ENCODE data around the gene LRRFIP1.

- TF ChIP-seq POLR2A (IDR thresholded peaks at IDR 0.05; ENCODE audit: low read depth, low read length), result no peak
- no peak for TF ChIP-seq POLR2AphosphoS5 (IDR thresholded peaks at IDR 0.05; ENCODE audit: low read depth, low read length)
- no peak for TF ChIP-seq TAF1 (IDR thresholded peaks at IDR 0.05; ENCODE audit: low read depth, low read length)
- TF ChIP-seq SPI1 (IDR thresholded peaks at IDR 0.05; ENCODE audit: low read depth, low read length), result no peak
- no peak for TF ChIP-seq POU2F2 (IDR thresholded peaks at IDR 0.05; ENCODE audit: low read depth, low read length)
- TF ChIP-seq PAX5 (IDR thresholded peaks at IDR 0.05; ENCODE audit: insufficient read depth, low read length, severe bottlenecking), result no peak
Measured at GRCh38 chr2:237765875-237766274, 138.5 kb downstream of the LRRFIP1 start.
